SK-N-SH treated with all-trans-retinoic acid at 6 μM for 48 hours (cell line): ENCODE results near the gene C1QL3.

ENCODE experiments used
- ESRRG ChIP-seq: fragments of 250-450 bp; sonication (Bioruptor Pico); IDR thresholded peaks from 2 replicates; pipeline ENCODE4 v1.6.1; 2021; ENCODE audit warnings: mild to moderate bottlenecking
- OSR1 ChIP-seq: fragments of 250-450 bp; sonication (Bioruptor Pico); IDR thresholded peaks from 2 replicates; pipeline ENCODE4 v1.8.0; 2022; ENCODE audit warnings: moderate library complexity, mild to moderate bottlenecking, inconsistent platforms
- TCF4 ChIP-seq: fragments of 250-450 bp; sonication (Bioruptor Pico); IDR thresholded peaks from 2 replicates; pipeline ENCODE4 v1.8.0; 2021; ENCODE audit warnings: mild to moderate bottlenecking, moderate library complexity, borderline replicate concordance
- TOX ChIP-seq: fragments of 250-450 bp; sonication (Bioruptor Pico); IDR thresholded peaks from 2 replicates; pipeline ENCODE4 v1.8.0; 2021; ENCODE audit warnings: mild to moderate bottlenecking, moderate library complexity, borderline replicate concordance
- ZFP3 ChIP-seq: fragments of 250-450 bp; sonication (Bioruptor Pico); IDR thresholded peaks from 2 replicates; pipeline ENCODE4 v1.5.0; 2020; ENCODE audit warnings: mild to moderate bottlenecking, moderate library complexity
- ZFP30 ChIP-seq: fragments of 450-650 bp; formaldehyde crosslinking; IDR thresholded peaks from 2 replicates; pipeline ENCODE4 v1.5.0; 2022; ENCODE audit warnings: mild to moderate bottlenecking, moderate library complexity
- ZNF8 ChIP-seq: fragments of 450-650 bp; formaldehyde crosslinking; IDR thresholded peaks from 2 replicates; pipeline ENCODE4 v1.5.0; 2020; ENCODE audit warnings: mild to moderate bottlenecking, moderate library complexity
- TF ChIP-seq, protein P1 (sequence below): fragments of 250-450 bp; sonication (Bioruptor Pico); IDR thresholded peaks from 2 replicates; pipeline ENCODE4 v1.8.0; 2021; ENCODE audit warnings: low read depth, mild to moderate bottlenecking, moderate library complexity, borderline replicate concordance
- TF ChIP-seq, protein P2 (sequence below): fragments of 250-450 bp; sonication (Bioruptor Pico); IDR thresholded peaks from 2 replicates; pipeline ENCODE4 v1.5.1; 2020; ENCODE audit warnings: low read depth, mild to moderate bottlenecking, moderate library complexity
- TF ChIP-seq, protein P3 (sequence below): fragments of 250-450 bp; sonication (Bioruptor Pico); IDR thresholded peaks from 2 replicates; pipeline ENCODE4 v1.5.0; 2020; ENCODE audit warnings: mild to moderate bottlenecking, moderate library complexity

DNA sequence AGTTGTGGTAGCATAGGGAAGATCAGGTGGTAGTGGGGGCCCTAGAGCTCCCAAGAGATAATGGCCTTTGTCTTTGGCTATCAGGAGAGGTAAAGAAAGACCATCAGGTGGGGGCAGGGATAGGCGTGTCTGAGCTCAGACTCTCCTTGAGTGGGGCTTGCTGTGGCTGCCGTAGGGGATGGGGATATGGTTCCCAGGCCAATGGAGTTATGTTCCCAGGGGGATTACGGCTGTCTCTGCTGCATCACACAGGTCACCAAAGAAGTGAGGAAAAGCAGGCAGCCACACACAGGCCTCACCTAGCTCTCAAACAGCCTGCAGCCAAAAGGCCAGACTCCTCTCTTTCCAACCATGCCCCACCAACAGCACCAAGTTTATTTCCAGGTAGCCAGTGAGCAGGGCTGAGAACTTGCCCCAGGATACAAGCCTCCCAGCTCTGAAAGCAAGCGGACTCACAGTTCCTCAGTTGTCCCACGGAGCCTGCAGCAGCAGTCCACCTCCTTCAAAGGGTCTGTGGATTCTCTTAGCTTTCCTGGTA, 37.6 kb upstream of the C1QL3 start:
- TF ChIP-seq TCF4 (no peak), TOX (CRISPR knock-in tag) (no peak), ZFP30 (no peak), OSR1 (CRISPR knock-in tag) (no peak), ESRRG (no peak), ZFP3 (no peak), ZNF8 (CRISPR knock-in tag) (no peak)
- TF ChIP-seq, protein P1, sequence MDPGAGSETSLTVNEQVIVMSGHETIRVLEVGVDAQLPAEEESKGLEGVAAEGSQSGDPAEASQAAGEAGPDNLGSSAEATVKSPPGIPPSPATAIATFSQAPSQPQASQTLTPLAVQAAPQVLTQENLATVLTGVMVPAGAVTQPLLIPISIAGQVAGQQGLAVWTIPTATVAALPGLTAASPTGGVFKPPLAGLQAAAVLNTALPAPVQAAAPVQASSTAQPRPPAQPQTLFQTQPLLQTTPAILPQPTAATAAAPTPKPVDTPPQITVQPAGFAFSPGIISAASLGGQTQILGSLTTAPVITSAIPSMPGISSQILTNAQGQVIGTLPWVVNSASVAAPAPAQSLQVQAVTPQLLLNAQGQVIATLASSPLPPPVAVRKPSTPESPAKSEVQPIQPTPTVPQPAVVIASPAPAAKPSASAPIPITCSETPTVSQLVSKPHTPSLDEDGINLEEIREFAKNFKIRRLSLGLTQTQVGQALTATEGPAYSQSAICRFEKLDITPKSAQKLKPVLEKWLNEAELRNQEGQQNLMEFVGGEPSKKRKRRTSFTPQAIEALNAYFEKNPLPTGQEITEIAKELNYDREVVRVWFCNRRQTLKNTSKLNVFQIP (CRISPR knock-in tag), result no peak
- TF ChIP-seq, protein P2, sequence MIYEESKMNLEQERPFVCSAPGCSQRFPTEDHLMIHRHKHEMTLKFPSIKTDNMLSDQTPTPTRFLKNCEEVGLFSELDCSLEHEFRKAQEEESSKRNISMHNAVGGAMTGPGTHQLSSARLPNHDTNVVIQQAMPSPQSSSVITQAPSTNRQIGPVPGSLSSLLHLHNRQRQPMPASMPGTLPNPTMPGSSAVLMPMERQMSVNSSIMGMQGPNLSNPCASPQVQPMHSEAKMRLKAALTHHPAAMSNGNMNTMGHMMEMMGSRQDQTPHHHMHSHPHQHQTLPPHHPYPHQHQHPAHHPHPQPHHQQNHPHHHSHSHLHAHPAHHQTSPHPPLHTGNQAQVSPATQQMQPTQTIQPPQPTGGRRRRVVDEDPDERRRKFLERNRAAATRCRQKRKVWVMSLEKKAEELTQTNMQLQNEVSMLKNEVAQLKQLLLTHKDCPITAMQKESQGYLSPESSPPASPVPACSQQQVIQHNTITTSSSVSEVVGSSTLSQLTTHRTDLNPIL (CRISPR knock-in tag), result no peak
- TF ChIP-seq, protein P3, sequence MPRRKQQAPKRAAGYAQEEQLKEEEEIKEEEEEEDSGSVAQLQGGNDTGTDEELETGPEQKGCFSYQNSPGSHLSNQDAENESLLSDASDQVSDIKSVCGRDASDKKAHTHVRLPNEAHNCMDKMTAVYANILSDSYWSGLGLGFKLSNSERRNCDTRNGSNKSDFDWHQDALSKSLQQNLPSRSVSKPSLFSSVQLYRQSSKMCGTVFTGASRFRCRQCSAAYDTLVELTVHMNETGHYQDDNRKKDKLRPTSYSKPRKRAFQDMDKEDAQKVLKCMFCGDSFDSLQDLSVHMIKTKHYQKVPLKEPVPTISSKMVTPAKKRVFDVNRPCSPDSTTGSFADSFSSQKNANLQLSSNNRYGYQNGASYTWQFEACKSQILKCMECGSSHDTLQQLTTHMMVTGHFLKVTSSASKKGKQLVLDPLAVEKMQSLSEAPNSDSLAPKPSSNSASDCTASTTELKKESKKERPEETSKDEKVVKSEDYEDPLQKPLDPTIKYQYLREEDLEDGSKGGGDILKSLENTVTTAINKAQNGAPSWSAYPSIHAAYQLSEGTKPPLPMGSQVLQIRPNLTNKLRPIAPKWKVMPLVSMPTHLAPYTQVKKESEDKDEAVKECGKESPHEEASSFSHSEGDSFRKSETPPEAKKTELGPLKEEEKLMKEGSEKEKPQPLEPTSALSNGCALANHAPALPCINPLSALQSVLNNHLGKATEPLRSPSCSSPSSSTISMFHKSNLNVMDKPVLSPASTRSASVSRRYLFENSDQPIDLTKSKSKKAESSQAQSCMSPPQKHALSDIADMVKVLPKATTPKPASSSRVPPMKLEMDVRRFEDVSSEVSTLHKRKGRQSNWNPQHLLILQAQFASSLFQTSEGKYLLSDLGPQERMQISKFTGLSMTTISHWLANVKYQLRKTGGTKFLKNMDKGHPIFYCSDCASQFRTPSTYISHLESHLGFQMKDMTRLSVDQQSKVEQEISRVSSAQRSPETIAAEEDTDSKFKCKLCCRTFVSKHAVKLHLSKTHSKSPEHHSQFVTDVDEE (CRISPR knock-in tag), result no peak
